Non-pigmented ciliary epithelial cell (primary cell): ENCODE data around the gene ZNF497.
"Not testable (repeated sequence)": the region's sequence is repeated elsewhere in the genome, so short reads cannot be mapped to it uniquely, and the experiment has no call there.

Experiments
- DNase-seq: peaks from one replicate; pipeline ENCODE4 v3.0.0-alpha.2; 2010; ENCODE audit warnings: low read depth

ZNF497 gene

GRCh38 chr19:58362272-58362994 lies at the start of gene ZNF497:
Gene ZNF497 (minus strand): TSS chr19:58362751. CDS start chr19:58357635, 5,116 bp downstream.
- DNase-seq: peak; percentile 67

- no peak for DNase-seq
These were observed 46.6 kb upstream of the ZNF497 start for GRCh38 chr19:58409010-58409790.

GRCh38 chr19:58408152-58409009 lies 45.8 kb upstream of the ZNF497 start, which contains the start of gene ZNF584:
Gene ZNF584 (plus strand): TSS chr19:58408649. CDS start chr19:58409148, 499 bp downstream.
- peak; percentile 51 for DNase-seq

- DNase-seq: no peak
These were observed 45.2 kb upstream of the ZNF497 start for GRCh38 chr19:58407658-58408151.

- DNase-seq: no peak
These were observed 44.5 kb upstream of the ZNF497 start for GRCh38 chr19:58406818-58407657.

- DNase-seq: not testable (repeated sequence)
These were observed 41.4 kb upstream of the ZNF497 start for GRCh38 chr19:58403920-58404478.

- DNase-seq: no peak
These were observed 39.4 kb upstream of the ZNF497 start for GRCh38 chr19:58401840-58402421.

- DNase-seq: peak; percentile 96
These were observed 38.6 kb upstream of the ZNF497 start for GRCh38 chr19:58400916-58401839.

- DNase-seq: no peak
These were observed 37.9 kb upstream of the ZNF497 start for GRCh38 chr19:58400316-58400915.

- DNase-seq: no peak
These were observed 37.4 kb upstream of the ZNF497 start for GRCh38 chr19:58399903-58400302.

- DNase-seq: no peak
These were observed 36.0 kb upstream of the ZNF497 start for GRCh38 chr19:58398545-58398944.

- DNase-seq: no peak
These were observed 35.5 kb upstream of the ZNF497 start for GRCh38 chr19:58398087-58398486.

GRCh38 chr19:58397533-58398037 lies 35.0 kb upstream of the ZNF497 start:
- no peak for DNase-seq

- DNase-seq: no peak
These were observed 34.4 kb upstream of the ZNF497 start for GRCh38 chr19:58396691-58397532.

- no peak for DNase-seq
These were observed 33.6 kb upstream of the ZNF497 start for GRCh38 chr19:58395979-58396627.

- DNase-seq: no peak
These were observed 32.8 kb upstream of the ZNF497 start, which contains the start of gene RNF225 for GRCh38 chr19:58395220-58395978. Gene RNF225 (plus strand): TSS chr19:58395656. CDS start chr19:58396090, 434 bp downstream.
